ENCODE measurements around the gene DMD.

- TF ChIP-seq CTCF (conservative IDR thresholded peaks at IDR 0.05 in 1 of 2, IDR thresholded peaks at IDR 0.05 in 1 of 2; ENCODE audit: low read depth in 1 of 2, low read length in 2 of 2), result no peak
- no peak for TF ChIP-seq EZH2 (IDR thresholded peaks at IDR 0.05; ENCODE audit: low read length, missing control alignments)
Observed at GRCh38 chrX:31847773-31848172, 1363.6 kb downstream of the DMD start.
